ENCODE measurements around the gene CELF5.

CELF5 gene

DNA sequence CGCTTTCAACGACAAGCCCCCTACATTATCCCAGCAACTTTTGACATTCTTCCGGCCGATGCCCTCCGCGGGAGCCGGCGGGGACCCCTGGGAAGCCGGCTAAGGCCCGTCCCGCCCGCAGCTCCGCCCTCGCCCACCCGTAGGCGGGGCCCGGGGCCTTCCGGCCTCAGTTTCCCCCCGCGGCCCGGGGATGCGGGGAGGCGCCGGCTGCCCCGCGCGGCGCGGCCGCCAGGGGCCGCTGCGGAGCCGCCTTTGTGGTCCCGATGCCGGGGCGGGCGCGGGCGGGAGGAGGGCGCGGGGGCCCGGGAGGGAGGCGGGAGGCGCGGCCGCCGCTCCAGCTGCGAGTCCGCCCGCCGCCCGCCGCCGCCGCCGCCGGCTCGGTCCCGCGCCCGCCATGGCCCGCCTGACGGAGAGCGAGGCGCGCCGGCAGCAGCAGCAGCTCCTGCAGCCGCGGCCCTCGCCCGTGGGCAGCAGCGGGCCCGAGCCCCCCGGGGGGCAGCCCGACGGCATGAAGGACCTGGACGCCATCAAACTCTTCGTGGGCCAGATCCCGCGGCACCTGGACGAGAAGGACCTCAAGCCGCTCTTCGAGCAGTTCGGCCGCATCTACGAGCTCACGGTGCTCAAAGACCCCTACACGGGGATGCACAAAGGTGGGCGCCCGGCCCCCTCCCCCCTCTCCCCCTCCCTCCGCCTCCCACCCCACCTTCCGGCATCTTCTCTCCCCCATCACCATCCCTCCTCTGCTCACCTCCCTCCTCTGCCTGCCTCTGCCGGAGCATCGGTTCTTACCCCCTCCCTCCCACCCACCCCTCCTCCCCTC, at the start of gene CELF5:
CELF5 (plus strand) TSS at position 316 of the 823 bp plus-strand sequence; CDS start at position 395, 79 bp downstream.
- H3K9me3 ChIP-seq (ENCODE audit: control insufficient read depth, low read length) = no peaks in the 10 kb centered on the region
- H2AFZ ChIP-seq = no peak within 1 kb of the TSS
- no peaks in the 10 kb centered on the region for H3K4me1 ChIP-seq
- H3K27me3 ChIP-seq (ENCODE audit: control insufficient read depth, insufficient read depth, low read length) = no peaks in the 10 kb centered on the region
- H3K36me3 ChIP-seq (ENCODE audit: control insufficient read depth, insufficient read depth, low read length) = no peaks in the 10 kb centered on the region
- TF ChIP-seq CTCF (IDR thresholded peaks at IDR 0.05) = no peak
- H3K79me2 ChIP-seq = no peaks in the 10 kb centered on the region
- no peak within 1 kb of the TSS for H3K4me2 ChIP-seq (ENCODE audit: low read length)
- H3K4me3 ChIP-seq (ENCODE audit: low read depth, low read length) = no peak within 1 kb of the TSS
- no peak within 1 kb of the TSS for H3K27ac ChIP-seq
- H3K9ac ChIP-seq = no peak within 1 kb of the TSS

DNA sequence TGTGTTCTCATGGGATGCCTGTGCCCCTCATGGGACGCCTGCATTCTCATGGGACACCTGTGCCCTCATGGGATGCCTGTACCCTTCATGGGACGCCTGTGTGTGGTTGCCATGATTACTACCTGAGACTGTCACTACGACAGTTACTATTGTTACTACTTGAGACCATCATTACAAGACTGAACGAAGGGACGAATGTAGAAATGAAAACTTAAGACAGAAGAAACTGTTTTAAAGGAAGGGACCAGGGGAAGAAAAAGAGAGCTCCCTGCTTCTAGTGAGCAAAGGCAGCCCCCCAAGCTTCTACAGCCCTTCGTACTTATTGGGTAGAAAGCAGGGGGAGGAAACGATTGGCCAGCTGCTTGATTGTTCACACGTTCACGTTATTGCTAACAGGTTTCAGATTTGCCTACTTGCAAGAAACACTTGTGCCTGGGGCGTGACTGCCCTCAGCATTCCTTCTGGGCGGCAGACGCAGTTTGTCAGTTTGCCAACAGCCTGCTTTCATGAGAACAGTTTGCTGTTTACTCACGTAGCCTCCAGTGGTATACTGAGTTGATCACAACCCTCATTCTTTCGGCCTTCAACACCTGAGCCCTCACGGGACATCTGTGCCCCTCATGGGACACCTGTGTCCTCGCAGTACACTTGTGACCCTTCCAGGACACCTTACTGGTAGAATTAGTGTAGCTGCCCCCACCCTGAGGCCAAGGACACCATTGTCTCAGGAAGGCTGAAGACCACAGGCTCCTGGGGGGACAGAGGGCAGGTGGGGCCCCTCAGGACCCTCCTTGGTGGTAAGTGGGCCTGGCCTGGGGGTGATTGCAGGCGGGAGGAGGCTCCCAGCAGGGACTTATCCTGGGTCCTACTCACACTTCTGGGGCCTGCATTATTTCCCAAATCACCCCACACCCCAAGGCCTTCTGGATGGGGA, 48.4 kb upstream of the CELF5 start:
- H3K4me1 ChIP-seq = peaks cover 7% of the 10 kb centered on the region
- peak overlapping the region; percentile 53 for H3K4me2 ChIP-seq (ENCODE audit: low read length)
- no peaks in the 10 kb centered on the region for H3K36me3 ChIP-seq (ENCODE audit: control insufficient read depth, insufficient read depth, low read length)
- H3K9me3 ChIP-seq (ENCODE audit: control insufficient read depth, low read length) = no peaks in the 10 kb centered on the region
- H3K27ac ChIP-seq = no peak overlapping the region
- no peaks in the 10 kb centered on the region for H3K27me3 ChIP-seq (ENCODE audit: control insufficient read depth, insufficient read depth, low read length)
- TF ChIP-seq CTCF (IDR thresholded peaks at IDR 0.05) = no peak
- H3K79me2 ChIP-seq = no peaks in the 10 kb centered on the region
- peak overlapping the region; percentile 8 for H3K4me3 ChIP-seq (ENCODE audit: low read depth, low read length)
- H3K9ac ChIP-seq = no peak overlapping the region
- peak overlapping the region; percentile 35 for H2AFZ ChIP-seq

DNA sequence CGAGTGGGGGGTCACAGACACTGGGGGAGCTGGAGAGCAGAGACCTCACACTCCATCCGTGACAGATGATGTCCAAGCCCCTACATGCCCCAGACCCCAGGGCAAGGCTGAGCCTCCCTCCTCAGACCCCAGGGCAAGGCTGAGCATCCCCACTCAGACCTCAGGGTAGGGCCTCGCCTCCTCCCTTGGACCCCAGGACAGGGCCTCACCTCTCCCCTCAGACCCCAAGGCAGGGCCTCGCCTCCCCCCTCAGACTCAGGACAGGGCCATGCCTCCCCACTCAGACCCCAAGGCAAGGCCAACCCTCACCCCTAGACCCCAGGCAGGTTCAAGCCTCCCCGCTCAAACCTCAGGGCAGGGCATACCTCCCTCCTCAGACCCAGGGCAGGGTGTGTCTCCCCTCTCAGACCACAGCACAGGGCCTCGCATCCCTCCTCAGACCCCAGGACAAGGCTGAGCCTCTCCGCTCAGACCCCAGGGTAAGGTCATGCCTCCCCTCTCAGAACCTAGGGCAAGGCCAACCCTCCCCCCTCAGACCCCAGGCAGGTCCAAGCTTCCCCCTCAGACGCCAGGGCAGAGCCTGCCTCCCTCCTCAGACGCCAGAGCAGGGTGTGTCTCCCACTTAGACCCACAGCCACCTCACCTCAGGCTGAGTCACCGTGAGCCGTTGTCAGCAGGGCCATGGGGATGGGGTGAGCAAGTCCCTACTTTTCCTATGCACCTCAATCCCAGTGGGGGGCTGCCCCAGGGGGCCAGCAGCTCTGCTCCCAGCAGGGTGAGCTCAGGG, 47.6 kb upstream of the CELF5 start:
- Histone ChIP-seq H3K4me3 (ENCODE audit: low read depth, low read length) (no peak overlapping the region), H3K79me2 (no peaks in the 10 kb centered on the region), H3K4me1 (peaks cover 7% of the 10 kb centered on the region), H3K27ac (no peak overlapping the region), H3K9me3 (ENCODE audit: control insufficient read depth, low read length) (no peaks in the 10 kb centered on the region), H3K27me3 (ENCODE audit: control insufficient read depth, insufficient read depth, low read length) (no peaks in the 10 kb centered on the region), H3K9ac (no peak overlapping the region), H3K4me2 (ENCODE audit: low read length) (peak overlapping the region; percentile 53), H2AFZ (no peak overlapping the region), H3K36me3 (ENCODE audit: control insufficient read depth, insufficient read depth, low read length) (no peaks in the 10 kb centered on the region)
- TF ChIP-seq CTCF (IDR thresholded peaks at IDR 0.05) = no peak

- H3K79me2 ChIP-seq = no peaks in the 10 kb centered on the region
- no peak within 1 kb of the TSS for H3K4me3 ChIP-seq (ENCODE audit: low read depth, low read length)
- H3K36me3 ChIP-seq (ENCODE audit: control insufficient read depth, insufficient read depth, low read length) = no peaks in the 10 kb centered on the region
- no peak within 1 kb of the TSS for H3K4me2 ChIP-seq (ENCODE audit: low read length)
- H3K9me3 ChIP-seq (ENCODE audit: control insufficient read depth, low read length) = no peaks in the 10 kb centered on the region
- H3K4me1 ChIP-seq = peaks cover 7% of the 10 kb centered on the region
- H3K27me3 ChIP-seq (ENCODE audit: control insufficient read depth, insufficient read depth, low read length) = no peaks in the 10 kb centered on the region
- no peak within 1 kb of the TSS for H3K9ac ChIP-seq
- H2AFZ ChIP-seq = no peak within 1 kb of the TSS
- no peak within 1 kb of the TSS for H3K27ac ChIP-seq
- TF ChIP-seq CTCF (IDR thresholded peaks at IDR 0.05) = no peak
Measured at GRCh38 chr19:3178377-3178972, 46.0 kb upstream of the CELF5 start, which contains the start of gene S1PR4. Gene S1PR4 (plus strand): TSS chr19:3178769. CDS start chr19:3178793, 24 bp downstream.
